ENCODE data around the gene TERF2IP.

Gene TERF2IP

GRCh38 chr16:75647492-75648264, at the start of gene TERF2IP, which contains the start of gene KARS1:
TSS of gene TERF2IP (plus strand) at chr16:75647773. CDS start at chr16:75647883, 110 bp downstream.
TSS of gene KARS1 (minus strand) at chr16:75647665. CDS start at chr16:75647639, 26 bp downstream.
- peak; percentile 70 for DNase-seq

GRCh38 chr16:75599452-75600277, 47.9 kb upstream of the TERF2IP start:
- DNase-seq: no peak

GRCh38 chr16:75603241-75603640, 44.3 kb upstream of the TERF2IP start:
- no peak for DNase-seq

- no peak for DNase-seq
Observed at GRCh38 chr16:75606507-75606906, 41.1 kb upstream of the TERF2IP start.

GRCh38 chr16:75614066-75614897, 33.3 kb upstream of the TERF2IP start:
- DNase-seq: no peak

GRCh38 chr16:75615619-75616018, 32.0 kb upstream of the TERF2IP start:
- DNase-seq: no peak

- no peak for DNase-seq
Observed at GRCh38 chr16:75616521-75617010, 31.0 kb upstream of the TERF2IP start.

- no peak for DNase-seq
Observed at GRCh38 chr16:75617121-75617520, 30.5 kb upstream of the TERF2IP start.

GRCh38 chr16:75618780-75619179, 28.8 kb upstream of the TERF2IP start:
- DNase-seq: no peak

GRCh38 chr16:75620326-75621169, 27.0 kb upstream of the TERF2IP start:
- DNase-seq: no peak

GRCh38 chr16:75621170-75621477, 26.4 kb upstream of the TERF2IP start:
- DNase-seq: no peak

- peak; percentile 53 for DNase-seq
Observed at GRCh38 chr16:75622761-75623605, 24.6 kb upstream of the TERF2IP start, which contains the start of gene ADAT1. TSS of gene ADAT1 (minus strand) at chr16:75623281. CDS start at chr16:75620799, 2,482 bp downstream.

- DNase-seq: no peak
Observed at GRCh38 chr16:75624921-75625334, 22.6 kb upstream of the TERF2IP start.

- DNase-seq: no peak
Observed at GRCh38 chr16:75626806-75627205, 20.8 kb upstream of the TERF2IP start.

- DNase-seq: no peak
Observed at GRCh38 chr16:75627851-75628250, 19.7 kb upstream of the TERF2IP start.

- DNase-seq: no peak
Observed at GRCh38 chr16:75628351-75628750, 19.2 kb upstream of the TERF2IP start.

GRCh38 chr16:75629132-75629531, 18.4 kb upstream of the TERF2IP start:
- DNase-seq: no peak

- DNase-seq: no peak
Observed at GRCh38 chr16:75630052-75630451, 17.5 kb upstream of the TERF2IP start.

- DNase-seq: no peak
Observed at GRCh38 chr16:75632857-75633256, 14.7 kb upstream of the TERF2IP start.

- DNase-seq: no peak
Observed at GRCh38 chr16:75635036-75635435, 12.5 kb upstream of the TERF2IP start.

- DNase-seq: no peak
Observed at GRCh38 chr16:75640598-75640997, 7.0 kb upstream of the TERF2IP start.

Measured in cortex of kidney (tissue), 1 donor.